IPS-NIHi11 (cell line): ENCODE data around the gene FREM1.

ENCODE experiments used
- DNase-seq: peaks from one replicate; pipeline ENCODE4 v3.0.0; 2012; ENCODE audit warnings: mixed read lengths, low spot score

Gene FREM1

GRCh38 chr9:14819183-14819582, 91.0 kb downstream of the FREM1 start:
- no peak for DNase-seq

DNA sequence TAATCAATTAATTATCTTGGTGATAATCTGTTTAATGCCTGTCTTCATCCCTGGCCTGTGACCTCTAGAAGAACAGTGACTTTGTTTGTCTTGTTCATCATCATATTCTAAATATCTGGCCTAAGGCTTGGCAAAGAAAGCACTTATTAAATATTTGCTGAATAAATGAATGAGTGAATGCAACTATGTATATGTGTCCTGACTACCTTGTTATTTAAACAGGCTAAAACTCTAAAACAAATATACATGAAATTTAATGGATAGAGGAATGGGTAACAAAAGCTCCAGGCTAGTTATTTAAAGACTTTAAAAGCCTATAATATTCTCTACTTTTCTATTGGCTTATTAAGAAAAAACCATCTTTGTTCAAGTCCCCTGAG, 96.0 kb downstream of the FREM1 start:
- DNase-seq = no peak

- DNase-seq = no peak
These were observed 96.6 kb downstream of the FREM1 start for GRCh38 chr9:14813336-14814248.

DNA sequence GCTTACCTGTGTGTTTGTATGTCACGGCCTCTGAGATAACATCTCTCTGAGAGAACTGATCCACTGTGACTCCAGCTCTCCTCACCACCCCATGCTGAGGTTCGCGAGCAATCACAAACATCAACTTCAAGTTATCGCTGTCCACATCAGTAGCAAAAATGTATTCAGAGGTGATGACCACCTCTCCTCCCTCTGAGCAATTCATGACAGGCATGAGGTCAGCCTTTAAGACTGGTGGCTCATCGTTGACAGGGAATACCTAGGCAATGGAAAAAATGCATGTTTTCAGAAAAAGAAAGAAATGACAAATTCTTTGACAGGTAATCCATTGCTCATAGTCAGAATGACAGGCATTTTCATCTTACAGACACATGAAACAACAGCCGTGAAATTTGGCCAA, 97.4 kb downstream of the FREM1 start:
- no peak for DNase-seq

DNA sequence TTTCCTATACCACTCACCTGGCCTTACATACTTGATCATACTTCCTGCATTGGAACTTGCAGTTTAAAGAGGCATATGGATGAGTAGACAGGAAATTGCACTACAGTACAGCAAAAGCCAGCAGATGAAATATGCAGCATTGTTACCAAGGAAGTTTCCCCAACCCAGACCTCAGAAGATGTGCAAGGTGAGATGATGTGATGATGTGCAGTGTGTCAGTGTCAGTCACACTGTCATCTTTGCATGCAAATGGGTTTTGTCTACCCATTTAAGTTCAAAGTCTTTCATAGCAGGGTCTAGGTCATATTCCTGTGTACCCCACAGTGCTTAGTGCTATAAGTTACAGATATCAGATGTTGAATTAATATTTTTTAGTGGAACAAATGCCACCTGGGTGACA, 98.4 kb downstream of the FREM1 start:
- DNase-seq = no peak

- DNase-seq = no peak
These were observed 103.2 kb downstream of the FREM1 start for GRCh38 chr9:14806941-14807520.

GRCh38 chr9:14799030-14799429, 111.2 kb downstream of the FREM1 start:
- DNase-seq = no peak

- no peak for DNase-seq
These were observed 112.8 kb downstream of the FREM1 start for GRCh38 chr9:14797435-14797834.

DNA sequence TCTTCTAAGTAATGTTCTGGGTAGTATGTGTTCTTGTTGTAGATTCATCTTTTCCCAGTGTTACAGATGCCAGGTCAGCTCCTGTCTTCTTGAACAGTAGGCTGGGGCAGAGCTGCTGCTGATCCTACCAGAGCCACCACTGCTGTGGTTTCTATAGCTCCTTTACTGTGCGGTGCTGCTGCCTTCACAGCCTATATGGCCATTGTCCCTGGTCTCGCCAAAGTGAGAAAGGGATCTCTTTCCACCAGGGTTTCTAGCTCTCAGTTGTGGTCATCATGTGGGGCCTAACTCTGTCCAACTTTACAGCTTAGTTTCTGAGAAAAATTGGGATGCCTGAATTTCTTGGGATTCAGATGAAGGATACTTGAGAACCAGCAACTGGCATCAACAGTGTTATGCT, 116.8 kb downstream of the FREM1 start:
- DNase-seq = no peak

DNA sequence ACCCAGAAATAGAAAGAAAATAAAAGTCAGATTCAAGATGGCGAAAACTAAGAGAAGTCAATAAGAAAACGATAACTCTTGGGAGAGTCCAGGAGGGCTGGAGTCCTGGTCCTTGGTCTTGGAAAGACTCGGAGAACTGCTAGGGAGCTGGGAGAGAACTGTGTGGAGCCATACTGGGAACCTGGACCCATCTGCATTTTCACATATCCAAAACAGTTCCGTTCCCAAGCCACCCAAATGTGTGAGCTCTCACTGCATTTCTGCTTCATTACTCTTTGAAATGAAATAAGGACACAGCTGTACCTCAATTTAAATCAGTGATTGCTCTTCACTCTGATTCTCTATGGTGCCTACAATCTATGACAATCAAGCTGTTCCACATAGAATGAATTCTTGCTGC, 119.6 kb downstream of the FREM1 start:
- DNase-seq = no peak

GRCh38 chr9:14788846-14789245, 121.4 kb downstream of the FREM1 start:
- DNase-seq = no peak

DNA sequence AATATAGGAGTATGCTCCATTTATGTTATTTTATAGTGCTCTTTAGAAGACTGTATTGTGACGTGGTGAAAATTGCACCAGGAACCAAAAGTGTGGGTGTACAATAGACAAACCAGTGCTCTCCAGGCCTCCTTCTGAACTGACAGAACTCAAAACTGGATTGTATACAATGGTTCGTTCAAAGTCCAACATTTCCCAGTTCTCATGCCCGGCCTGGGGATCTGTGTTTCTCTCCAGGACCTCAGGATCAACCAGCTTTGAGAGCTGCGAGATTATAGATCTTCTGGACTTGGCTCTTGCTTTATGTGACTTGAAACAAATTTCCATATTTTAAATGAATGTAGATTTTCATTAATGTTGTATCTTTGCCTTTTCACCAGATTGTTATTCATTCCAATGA, 126.9 kb downstream of the FREM1 start:
- DNase-seq = no peak

GRCh38 chr9:14782286-14783051, 127.8 kb downstream of the FREM1 start:
- DNase-seq = no peak

- DNase-seq = no peak
These were observed 129.5 kb downstream of the FREM1 start for GRCh38 chr9:14780693-14781092.

- no peak for DNase-seq
These were observed 130.0 kb downstream of the FREM1 start for GRCh38 chr9:14780251-14780650.

DNA sequence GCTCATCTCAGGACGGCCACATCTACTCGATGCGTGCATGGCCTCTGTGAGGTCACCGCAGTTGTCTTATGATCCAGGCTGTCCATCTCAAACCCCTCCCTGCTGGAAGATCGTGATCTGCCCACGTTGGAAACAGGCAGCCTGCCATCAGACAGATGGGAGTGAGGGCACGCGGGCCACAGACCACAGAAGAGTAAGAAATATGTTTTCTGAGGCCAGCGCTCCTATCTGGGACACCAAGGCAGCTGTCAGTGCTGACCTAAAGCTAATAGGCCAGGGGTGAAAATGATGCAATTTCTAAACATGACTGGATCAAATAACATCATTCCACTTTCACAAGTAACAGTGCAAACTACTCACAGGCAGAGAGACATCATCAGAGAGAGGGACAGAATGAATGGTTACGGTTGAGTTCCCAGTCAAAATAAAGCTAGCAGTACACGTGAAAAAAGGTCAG, 130.6 kb downstream of the FREM1 start:
- no peak for DNase-seq

GRCh38 chr9:14778565-14778964, 131.7 kb downstream of the FREM1 start:
- DNase-seq = no peak

DNA sequence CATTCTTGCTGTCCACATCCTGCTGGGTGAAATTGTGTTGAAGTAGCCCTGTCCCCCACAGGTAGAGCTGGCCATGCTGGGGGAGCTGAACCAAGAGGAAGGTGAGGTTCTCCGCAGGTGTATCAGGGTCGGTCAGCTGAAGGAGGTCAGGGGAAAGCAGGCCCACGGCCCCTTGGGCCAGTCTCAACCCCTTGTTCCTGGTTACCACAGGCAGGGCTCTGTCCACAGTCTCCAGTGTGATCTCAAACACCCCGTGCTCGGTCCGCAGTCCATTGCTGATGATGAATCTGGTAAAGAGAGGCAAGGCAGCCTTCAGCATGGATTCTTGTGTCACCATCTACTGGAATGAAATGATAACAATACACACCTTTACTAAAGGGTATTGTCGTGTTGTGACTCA, 134.3 kb downstream of the FREM1 start:
- DNase-seq = no peak

- no peak for DNase-seq
These were observed 139.6 kb downstream of the FREM1 start for GRCh38 chr9:14770592-14770991.

- DNase-seq = peak; percentile 15
These were observed 141.0 kb downstream of the FREM1 start for GRCh38 chr9:14769230-14769571.

DNA sequence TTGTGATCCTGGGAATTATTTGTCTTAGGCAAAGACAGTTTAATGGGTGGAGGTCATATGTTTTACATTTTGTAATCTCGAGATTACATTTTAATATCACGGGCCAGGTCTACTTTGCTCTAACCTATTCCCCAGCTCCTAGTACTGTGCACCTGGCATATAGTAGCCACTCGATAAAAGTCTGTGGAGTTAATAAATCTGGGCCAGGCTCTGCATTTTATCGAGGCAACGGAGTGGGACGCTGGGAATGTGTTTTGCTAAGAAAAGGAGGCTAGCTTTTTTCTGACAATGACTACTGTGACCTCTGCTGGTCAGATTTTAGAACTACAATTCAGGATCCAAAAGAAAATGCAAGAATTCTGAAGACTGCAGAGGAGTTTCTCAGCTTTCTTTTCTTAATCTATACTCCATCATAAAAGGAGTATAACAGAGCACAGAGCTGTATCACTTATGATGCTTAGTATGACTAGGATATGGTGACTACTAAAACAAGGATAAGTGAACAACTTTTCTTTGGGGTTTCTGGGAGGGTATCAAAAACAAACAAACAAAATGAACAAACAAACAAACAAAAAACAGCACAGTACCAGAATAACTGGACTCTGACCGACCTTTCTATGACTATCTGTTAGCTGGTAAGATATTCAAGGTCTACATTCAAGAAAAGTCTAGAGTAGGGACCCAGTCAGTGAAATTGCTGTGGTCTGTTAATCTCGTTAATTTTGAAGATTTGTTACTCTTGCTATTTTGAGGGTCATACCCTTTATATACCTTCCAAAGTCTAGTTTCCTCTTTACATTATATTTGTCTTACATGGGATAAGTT, 141.6 kb downstream of the FREM1 start:
- DNase-seq = peak; percentile 61

DNA sequence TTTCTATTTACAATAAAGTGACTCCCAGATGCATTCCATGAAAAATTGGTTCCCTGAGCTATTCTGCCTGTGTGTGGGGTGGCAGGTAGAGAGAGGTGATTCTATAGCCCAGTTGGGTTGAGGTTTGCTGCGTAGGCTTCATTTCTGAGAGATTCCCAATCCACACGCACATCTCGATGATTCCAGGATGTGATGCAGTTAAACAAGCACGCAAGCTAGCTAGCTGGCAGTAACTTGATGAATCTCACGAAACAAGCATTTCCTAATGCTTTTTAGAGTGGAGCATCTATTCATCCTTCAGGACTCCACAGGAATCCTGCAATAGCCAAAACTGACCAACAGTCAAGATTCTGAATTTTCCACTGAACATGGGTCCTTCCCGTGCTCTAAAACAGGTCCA, 143.9 kb downstream of the FREM1 start:
- no peak for DNase-seq
